Lower leg skin (tissue), 3 donors: ENCODE results near the gene INTS3.

Source experiments
- CTCF ChIP-seq, 3 donors: fragments of 450-650 bp; IDR thresholded peaks; one replicate each; pipeline ENCODE4 v1.5.1; 2016; ENCODE audit warnings: antibody characterized with exemption in 3 of 3, mild to moderate bottlenecking in 3 of 3, moderate library complexity in 2 of 3
- POLR2A ChIP-seq, 2 donors: fragments of 450-650 bp; IDR thresholded peaks; one replicate each; pipeline ENCODE4 v1.6.1; 2016 to 2017; ENCODE audit warnings: antibody characterized with exemption in 2 of 2, mild to moderate bottlenecking in 1 of 2, moderate library complexity in 1 of 2

DNA sequence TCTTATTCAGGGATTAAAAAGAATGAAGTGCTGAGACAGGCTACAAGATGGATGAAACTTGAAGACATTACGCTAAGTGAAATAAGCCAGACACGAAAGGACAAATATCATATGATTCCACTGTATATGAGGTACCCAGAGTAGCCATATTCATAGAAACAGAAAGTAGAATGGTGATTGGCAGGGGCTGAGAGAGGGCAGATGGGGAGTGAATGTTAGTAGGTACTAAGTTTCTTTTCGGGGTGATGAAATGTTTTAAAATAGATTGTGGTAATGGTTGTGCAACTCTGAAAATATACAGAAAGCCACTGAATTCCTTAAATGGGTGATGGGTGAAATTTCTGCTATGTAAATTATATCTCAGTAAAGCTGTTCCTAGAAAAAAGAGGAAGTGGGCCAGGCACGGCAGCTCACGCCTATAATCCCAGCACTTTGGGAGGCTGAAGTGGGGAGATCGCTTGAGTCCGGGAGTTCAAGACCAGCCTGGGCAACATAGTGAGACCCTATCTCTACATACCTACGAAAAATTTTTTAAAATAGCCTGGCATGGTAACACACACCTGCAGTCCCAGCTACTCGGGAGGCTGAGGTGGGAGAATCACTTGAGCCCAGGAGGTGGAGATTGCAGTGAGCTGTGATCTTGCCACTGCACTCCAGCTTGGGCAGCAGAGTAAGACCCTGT, 63.3 kb downstream of the INTS3 start:
- TF ChIP-seq CTCF (IDR thresholded peaks at IDR 0.05) (no peak), POLR2A (IDR thresholded peaks at IDR 0.05) (no peak)
